ENCODE measurements around the gene CFAP43.

CFAP43 gene

GRCh38 chr10:104098358-104098925, 133.7 kb downstream of the CFAP43 start:
- DNase-seq (ENCODE audit: low read depth): peak; percentile 66

GRCh38 chr10:104096692-104097091, 135.5 kb downstream of the CFAP43 start:
- DNase-seq (ENCODE audit: low read depth): no peak

- no peak for DNase-seq (ENCODE audit: low read depth)
These were observed 139.4 kb downstream of the CFAP43 start for GRCh38 chr10:104092749-104093148.

DNA sequence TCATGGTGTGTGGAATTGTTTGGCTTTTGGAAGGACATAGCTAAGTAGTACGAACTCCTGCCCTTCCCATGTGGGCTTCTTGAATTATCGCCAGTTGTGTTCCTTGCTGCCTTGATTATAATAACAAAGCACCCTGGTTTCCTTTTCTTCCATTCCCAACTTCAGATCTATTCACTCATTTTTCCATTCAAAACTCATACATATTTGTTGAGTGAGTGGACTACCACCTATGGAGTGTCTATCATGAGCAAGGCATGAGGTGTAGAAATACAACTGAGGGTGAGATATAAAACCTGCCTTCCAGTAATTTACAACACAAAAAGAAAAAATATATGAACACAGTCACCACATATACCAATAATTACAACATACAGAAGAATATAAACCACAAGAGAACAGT, 141.6 kb downstream of the CFAP43 start:
- peak; percentile 18 for DNase-seq (ENCODE audit: low read depth)

DNA sequence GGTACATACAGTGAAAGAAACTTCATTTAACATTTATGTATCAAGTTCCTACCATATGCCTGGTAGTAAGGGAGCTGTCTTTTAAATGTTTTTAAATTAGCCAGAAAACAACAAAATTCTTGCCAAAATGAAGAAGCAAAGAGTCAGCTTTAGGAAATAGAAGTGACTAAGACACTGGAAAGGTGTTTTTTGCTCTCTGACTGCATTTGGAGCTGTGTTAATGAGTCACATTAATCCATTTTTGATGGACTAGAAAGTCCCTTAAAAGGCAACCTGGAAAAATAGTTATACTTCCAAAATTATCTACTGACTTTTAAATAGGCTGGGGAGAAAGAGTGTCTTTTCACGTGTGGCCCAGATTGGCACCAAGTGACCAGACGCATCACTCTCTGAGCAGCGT, 142.5 kb downstream of the CFAP43 start:
- DNase-seq (ENCODE audit: low read depth): no peak

DNA sequence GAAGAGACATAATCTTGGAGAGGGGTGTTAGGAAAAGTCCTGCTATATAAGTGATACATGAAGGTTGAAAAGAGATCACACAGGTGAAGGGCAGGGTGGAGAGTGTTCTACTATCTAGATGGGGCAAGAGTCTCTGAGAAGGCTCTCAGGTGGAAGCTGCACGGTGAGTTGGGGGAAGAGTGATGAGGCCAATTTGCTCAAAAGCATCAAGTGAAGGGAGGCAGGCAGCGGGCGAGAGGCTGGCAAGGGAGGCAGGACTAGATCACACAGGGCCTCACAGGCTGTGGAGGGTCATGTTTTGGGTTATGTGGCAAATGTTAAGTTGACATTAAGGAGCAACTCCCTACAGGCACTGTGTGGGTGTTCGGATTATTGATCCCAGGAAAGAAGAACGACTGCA, 143.9 kb downstream of the CFAP43 start:
- no peak for DNase-seq (ENCODE audit: low read depth)

DNA sequence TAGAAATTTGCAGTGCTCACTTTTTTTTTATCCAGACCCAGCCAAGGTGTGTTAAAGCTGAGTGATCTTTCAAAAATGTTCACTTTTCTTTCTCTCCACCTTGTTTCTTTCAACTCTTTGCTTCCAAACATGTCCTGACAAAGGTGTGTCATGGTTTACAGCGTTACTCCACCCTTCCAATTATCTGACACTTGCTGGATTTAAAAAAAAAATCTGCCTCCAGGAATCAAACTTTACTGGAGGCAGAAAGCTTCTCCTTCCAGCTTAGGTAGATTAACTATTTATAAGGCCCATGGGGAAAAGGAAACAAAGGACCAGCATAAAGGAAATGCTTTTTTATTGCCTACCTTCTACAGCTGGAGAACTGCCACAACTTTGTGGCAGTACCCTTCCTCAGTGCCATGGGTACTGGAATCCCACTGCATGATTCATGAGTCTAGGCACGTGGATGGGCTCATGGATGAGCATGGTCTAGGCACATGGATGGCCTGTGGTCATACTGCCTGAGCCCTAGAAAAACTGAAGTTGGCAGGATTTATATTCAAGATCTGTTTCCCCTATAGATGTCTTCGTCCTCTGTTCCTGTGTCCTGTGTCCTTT, 146.3 kb downstream of the CFAP43 start, which contains the start of gene COL17A1:
Gene COL17A1, minus strand, starts transcription at position 80 of the 600 bp plus-strand sequence. CDS start 5,207 bp downstream, outside the sequence.
- no peak for DNase-seq (ENCODE audit: low read depth)

- DNase-seq (ENCODE audit: low read depth): no peak
These were observed 147.6 kb downstream of the CFAP43 start for GRCh38 chr10:104084482-104085142.

DNA sequence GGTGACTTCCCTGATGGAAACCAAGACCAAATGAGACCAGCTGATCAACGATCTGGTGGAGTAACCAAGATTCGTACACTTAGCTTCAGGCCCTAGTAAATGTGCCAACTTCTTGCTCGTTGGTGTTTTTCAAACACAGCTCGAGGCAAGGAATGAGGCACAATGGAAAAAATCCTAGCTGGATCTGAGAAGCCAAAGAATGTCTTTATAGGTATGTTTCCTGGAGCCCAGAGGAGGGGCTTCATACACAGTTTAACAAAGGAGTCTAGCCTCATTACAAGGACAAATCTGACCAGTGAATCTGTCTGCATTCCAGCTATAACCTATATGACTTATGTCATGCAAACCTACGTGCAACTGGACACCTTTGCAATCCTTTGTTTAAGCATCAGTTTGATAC, 150.2 kb downstream of the CFAP43 start:
- no peak for DNase-seq (ENCODE audit: low read depth)

DNA sequence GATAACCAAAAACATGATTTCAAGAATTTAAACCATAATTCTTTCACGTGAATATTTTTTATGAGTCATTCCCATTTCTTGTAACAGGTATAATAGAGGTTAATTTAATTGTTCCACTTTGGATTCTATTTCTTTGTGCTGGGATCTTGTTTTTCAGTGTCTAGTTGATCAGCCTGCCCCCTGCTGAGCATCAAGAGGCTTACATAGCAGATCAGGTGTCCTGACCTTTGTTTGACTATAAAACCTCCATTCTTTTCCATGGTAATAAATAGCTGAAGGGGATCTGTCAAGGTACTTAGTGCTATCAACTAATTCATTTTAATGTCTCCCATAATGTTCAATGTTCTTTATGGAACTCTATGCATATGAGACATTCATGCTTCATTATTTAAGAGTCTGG, 151.4 kb downstream of the CFAP43 start:
- peak; percentile 44 for DNase-seq (ENCODE audit: low read depth)
